Right atrium auricular region (tissue), 2 donors: ENCODE data around the gene PCDHA13. TPM values are rescaled to one million over a fixed set of nuclear protein-coding genes. Genes with fewer than 3 reads are reported as not detected.
"Not testable (repeated sequence)": the region's sequence is repeated elsewhere in the genome, so short reads cannot be mapped to it uniquely, and the experiment has no call there.

Source experiments
- DNase-seq: peaks from one replicate; pipeline ENCODE4 v3.0.0-alpha.2; 2019; ENCODE audit warnings: low spot score
- H3K27ac ChIP-seq, 2 donors: fragments of 200-600 bp; sonication (generic); 1 replicate in 1 of 2; 2 replicates in 1 of 2; pipeline ENCODE4 v1.5.1; 2016 to 2019
- H3K27me3 ChIP-seq, 2 donors: fragments of 200-600 bp; sonication (generic); one replicate each; pipeline versions ENCODE4 v1.5.1 to v1.6.0; 2017 to 2019
- H3K36me3 ChIP-seq: fragments of 200-600 bp; sonication (generic); one replicate; pipeline ENCODE4 v1.5.1; 2016
- H3K4me1 ChIP-seq, 2 donors: fragments of 200-600 bp; sonication (generic); one replicate each; pipeline versions ENCODE4 v1.5.1 to v1.6.0; 2017 to 2019
- H3K4me3 ChIP-seq, 2 donors: fragments of 200-600 bp; sonication (generic); 1 replicate in 1 of 2; 2 replicates in 1 of 2; pipeline ENCODE4 v1.5.1; 2017 to 2019; ENCODE audit warnings: mild to moderate bottlenecking in 1 of 2, moderate library complexity in 1 of 2
- H3K9me3 ChIP-seq, 2 donors: fragments of 200-600 bp; sonication (generic); one replicate each; pipeline ENCODE4 v1.5.1; 2019
- CTCF ChIP-seq, 2 donors: fragments of 200-600 bp; sonication (generic); IDR thresholded peaks; one replicate each; pipeline ENCODE4 v1.5.1; 2019; ENCODE audit warnings: antibody characterized with exemption in 2 of 2
- total RNA-seq, 2 donors: library from RNA; depleted of rRNA; stranded (reverse); fragments of >200 nt; gene quantifications; one replicate each; pipeline ENCODE4 v1.1.0, GENCODE V29; 2016

PCDHA13 gene
- under 1 TPM; 0.15 to 0.39 TPM for total RNA-seq

DNA sequence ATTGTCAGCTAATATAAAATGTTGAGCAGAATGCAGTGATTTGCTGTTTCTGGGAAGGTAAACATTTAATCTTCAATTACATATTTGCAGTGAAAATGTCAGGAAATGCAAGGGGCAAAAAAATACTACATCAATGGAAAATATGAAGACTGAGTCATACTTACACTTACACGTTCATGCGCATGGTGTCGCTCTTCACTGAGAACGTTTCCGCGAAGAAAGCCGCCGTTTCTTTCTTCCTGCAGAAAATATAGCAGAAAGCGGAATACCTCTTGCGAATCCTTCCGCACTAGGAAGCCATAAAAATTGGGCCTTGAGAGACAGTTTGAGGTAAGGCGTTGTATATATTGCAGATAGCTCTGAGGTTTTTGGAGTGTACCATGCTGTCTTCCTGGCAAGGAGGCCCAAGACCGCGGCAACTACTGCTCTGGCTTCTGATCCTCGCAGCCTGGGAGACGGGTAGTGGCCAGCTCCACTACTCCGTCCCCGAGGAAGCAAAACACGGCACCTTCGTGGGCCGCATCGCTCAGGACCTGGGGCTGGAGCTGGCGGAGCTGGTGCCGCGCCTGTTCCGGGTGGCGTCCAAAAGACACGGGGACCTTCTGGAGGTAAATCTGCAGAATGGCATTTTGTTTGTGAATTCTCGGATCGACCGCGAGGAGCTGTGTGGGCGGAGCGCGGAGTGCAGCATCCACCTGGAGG lies at the start of gene PCDHA13:
TSS of gene PCDHA13 (plus strand) at position 236 of the 702 bp plus-strand sequence. CDS start at position 381, 145 bp downstream.
- H3K36me3 ChIP-seq = no peaks in the 10 kb centered on the region
- no peak for DNase-seq
- H3K4me3 ChIP-seq = peak within 1 kb of the TSS in 1 of 2 donors; percentile 32
- H3K4me1 ChIP-seq = no peaks in the 10 kb centered on the region
- peak in 1 of 2 donors; percentile 51 for TF ChIP-seq CTCF (IDR thresholded peaks at IDR 0.05)
- H3K9me3 ChIP-seq = peaks cover 0 to 49% of the 10 kb centered on the region in 2 donors
- H3K27ac ChIP-seq = no peak within 1 kb of the TSS
- no peaks in the 10 kb centered on the region for H3K27me3 ChIP-seq

DNA sequence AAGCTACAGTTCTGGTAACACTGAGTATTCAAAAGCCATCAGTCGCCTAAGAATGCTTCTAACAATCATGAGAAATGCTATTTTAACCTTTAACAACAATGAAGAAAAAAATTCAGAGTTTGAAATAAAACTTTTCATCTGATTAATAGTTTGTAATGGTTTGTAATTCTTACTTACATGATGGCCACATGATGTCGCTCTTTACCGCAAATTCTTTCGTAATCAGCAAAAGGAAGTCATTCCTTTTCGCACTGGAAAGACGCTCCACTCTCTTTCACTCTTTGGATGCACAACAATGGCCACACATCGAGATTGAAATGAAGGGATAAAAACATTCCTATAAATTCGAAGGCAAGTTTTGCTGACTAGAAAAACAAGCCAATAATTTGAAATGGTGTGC lies 47.9 kb upstream of the PCDHA13 start, which contains the start of gene PCDHA7:
TSS of gene PCDHA7 (plus strand) at position 277 of the 400 bp plus-strand sequence. CDS start at position 392, 115 bp downstream.
- peaks cover 0 to 3% of the 10 kb centered on the region in 2 donors for H3K27me3 ChIP-seq
- TF ChIP-seq CTCF (IDR thresholded peaks at IDR 0.05) = peak in 1 of 2 donors; percentile 30
- H3K9me3 ChIP-seq = peaks cover 0 to 55% of the 10 kb centered on the region in 2 donors
- DNase-seq = no peak
- H3K36me3 ChIP-seq = no peaks in the 10 kb centered on the region
- H3K4me1 ChIP-seq = no peaks in the 10 kb centered on the region
- peak within 1 kb of the TSS in 1 of 2 donors; percentile 29 for H3K4me3 ChIP-seq
- no peak within 1 kb of the TSS for H3K27ac ChIP-seq

GRCh38 chr5:140834439-140835008 lies 47.4 kb upstream of the PCDHA13 start:
- H3K4me3 ChIP-seq = peak overlapping the region in 1 of 2 donors; percentile 29
- peaks cover 0 to 51% of the 10 kb centered on the region in 2 donors for H3K9me3 ChIP-seq
- not testable (repeated sequence) for DNase-seq

DNA sequence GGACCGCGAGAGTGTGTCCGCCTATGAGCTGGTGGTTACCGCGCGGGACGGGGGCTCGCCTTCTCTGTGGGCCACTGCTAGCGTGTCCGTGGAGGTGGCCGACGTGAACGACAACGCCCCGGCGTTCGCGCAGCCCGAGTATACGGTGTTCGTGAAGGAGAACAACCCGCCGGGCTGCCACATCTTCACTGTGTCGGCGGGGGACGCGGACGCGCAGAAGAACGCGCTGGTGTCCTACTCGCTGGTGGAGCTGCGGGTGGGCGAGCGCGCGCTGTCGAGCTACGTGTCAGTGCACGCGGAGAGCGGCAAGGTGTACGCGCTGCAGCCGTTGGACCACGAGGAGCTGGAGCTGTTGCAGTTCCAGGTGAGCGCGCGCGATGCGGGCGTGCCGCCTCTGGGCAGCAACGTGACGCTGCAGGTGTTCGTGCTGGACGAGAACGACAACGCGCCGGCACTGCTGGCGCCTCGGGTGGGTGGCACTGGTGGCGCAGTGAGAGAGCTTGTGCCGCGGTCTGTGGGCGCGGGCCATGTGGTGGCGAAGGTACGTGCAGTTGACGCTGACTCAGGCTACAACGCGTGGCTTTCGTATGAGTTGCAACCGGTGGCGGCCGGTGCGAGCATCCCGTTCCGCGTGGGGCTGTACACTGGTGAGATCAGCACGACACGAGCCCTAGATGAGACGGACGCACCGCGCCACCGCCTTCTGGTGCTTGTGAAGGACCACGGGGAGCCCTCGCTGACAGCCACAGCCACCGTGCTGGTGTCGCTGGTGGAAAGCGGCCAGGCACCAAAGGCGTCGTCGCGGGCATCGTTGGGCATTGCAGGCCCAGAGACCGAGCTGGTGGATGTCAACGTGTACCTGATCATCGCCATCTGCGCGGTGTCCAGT lies 46.1 kb upstream of the PCDHA13 start:
- no peaks in the 10 kb centered on the region for H3K36me3 ChIP-seq
- H3K4me1 ChIP-seq = no peaks in the 10 kb centered on the region
- no peak for TF ChIP-seq CTCF (IDR thresholded peaks at IDR 0.05)
- peaks cover 0 to 49% of the 10 kb centered on the region in 2 donors for H3K9me3 ChIP-seq
- no peak for DNase-seq
- no peak overlapping the region for H3K4me3 ChIP-seq
- peaks cover 0 to 3% of the 10 kb centered on the region in 2 donors for H3K27me3 ChIP-seq
- no peak overlapping the region for H3K27ac ChIP-seq

More at GRCh38 chr5:140834439-140835008, 47.4 kb upstream of the PCDHA13 start:
- not testable (repeated sequence) for H3K36me3 ChIP-seq, H3K27me3 ChIP-seq, H3K4me1 ChIP-seq, H3K27ac ChIP-seq

DNA sequence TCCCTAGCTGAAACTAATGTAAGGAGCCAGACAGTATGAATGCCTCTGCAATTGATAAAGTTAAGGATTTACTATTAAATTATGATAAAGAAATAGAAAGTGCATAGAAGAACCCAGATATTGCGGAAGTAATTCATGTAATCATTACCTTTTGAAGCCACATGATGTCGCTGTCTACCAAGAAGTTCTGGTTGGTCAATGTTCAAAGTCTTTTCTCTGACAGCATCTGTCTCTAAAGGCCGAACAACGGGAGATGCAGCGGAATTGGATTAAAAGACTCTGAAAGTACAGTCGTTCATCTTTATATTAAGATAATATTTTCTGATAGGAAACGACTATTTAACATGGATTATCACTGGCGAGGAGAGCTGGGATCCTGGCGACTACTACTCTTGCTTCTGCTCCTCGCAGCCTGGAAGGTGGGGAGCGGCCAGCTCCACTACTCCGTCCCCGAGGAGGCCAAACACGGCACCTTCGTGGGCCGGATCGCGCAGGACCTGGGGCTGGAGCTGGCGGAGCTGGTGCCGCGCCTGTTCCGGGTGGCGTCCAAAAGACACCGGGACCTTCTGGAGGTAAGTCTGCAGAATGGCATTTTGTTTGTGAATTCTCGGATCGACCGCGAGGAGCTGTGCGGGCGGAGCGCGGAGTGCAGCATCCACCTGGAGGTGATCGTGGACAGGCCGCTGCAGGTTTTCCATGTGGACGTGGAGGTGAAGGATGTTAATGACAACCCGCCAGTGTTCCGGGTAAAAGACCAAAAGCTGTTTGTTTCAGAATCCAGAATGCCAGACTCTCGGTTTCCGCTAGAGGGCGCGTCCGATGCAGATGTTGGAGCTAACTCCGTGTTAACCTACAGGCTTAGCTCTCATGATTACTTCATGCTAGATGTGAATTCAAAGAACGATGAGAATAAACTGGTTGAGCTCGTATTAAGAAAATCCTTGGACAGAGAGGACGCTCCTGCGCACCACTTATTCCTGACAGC lies 40.7 kb upstream of the PCDHA13 start, which contains the start of gene PCDHA8:
TSS of gene PCDHA8 (plus strand) at position 210 of the 985 bp plus-strand sequence. CDS start at position 345, 135 bp downstream.
- peaks cover 0 to 28% of the 10 kb centered on the region in 2 donors for H3K9me3 ChIP-seq
- TF ChIP-seq CTCF (IDR thresholded peaks at IDR 0.05) = peak in 1 of 2 donors; percentile 12
- no peaks in the 10 kb centered on the region for H3K4me1 ChIP-seq
- H3K27me3 ChIP-seq = no peaks in the 10 kb centered on the region
- no peak within 1 kb of the TSS for H3K4me3 ChIP-seq
- DNase-seq = no peak
- H3K36me3 ChIP-seq = no peaks in the 10 kb centered on the region
- H3K27ac ChIP-seq = no peak within 1 kb of the TSS
